NCI-H2029 treated with DMSO at 0.1 percent for 48 hours (cell line): ENCODE data around the gene RASL11B.

ENCODE experiments used
- DNase-seq: peaks from one replicate; lab custom pipeline; 2025; lab: John Stamatoyannopoulos, UW

RASL11B gene

DNA sequence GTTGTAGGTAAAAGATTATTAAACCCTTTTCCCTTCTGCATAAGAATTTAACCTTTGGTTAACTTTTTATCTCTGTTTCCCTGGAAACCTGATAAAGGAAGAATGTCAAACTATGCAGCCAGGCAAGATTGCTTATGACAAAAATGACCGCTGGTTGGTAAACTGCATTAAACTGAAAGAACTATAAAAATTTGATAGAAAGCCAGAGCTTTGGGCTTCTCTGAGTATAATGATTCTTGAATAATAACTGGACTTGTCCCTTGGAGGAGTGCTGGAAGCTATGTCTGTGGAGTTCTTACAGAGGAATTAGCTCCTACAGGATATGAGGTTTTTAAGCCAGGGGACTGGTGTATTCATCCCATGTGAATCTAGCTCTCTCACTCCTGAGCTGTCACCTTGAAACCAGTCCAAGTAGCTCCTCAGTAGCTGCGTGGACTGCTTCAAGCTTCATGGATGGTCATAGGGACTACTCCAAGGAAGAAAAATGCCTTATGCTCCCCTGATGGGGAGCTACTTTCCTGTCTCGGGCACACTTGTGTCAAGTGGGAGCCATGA, 52.0 kb downstream of the RASL11B start:
- no peak for DNase-seq

DNA sequence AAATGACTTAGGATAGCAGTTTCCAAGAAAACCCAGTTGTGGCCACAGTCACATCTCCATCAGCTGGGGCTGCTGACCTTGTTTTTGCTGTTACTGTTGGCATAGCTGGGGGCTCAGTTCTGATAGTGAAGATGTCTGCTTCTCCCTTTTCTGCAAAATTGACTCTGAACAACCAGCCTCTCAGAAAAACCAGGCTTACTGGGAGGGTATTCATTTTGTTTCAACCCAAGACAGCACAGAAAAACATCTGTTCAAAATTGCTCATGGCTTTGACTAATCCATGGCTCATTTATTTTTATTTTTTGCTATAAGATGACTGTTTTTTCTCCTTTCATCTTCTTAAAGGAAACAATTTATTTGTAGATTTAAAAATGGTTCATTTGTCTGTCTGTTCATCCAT, 53.1 kb downstream of the RASL11B start:
- no peak for DNase-seq

DNA sequence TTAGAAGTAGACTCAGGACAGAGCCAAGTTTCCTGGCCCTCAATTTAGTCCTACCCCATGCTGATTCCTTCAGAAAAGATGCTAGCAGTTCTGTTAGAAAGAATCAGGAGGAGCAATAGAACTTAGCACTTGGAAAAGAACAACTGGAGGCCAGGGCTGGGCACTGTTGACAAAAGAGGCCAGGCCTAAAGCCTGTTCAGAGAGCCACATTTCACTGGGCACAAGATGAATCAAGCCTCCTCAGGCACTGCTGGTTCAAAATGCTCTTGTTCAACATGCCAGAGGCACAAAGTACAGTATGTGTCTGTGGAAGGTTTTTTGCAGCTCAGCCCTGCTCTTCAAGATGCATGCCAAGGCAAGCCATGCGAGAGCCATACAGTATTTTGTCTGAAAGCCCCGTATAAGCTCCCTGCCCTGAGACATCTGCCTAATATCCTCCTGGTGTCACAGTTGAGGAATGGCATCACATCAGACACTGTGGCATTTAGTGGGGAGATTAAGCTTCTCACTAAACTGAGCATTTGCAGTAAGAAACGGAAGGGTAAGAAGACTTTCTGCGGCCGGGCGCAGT, 53.7 kb downstream of the RASL11B start:
- no peak for DNase-seq
